GM18951 (cell line): ENCODE measurements around the gene ADCY7.
A peak's percentile ranks its signal among the peaks of the same experiment; 100 is the strongest.
"Not testable (repeated sequence)": the region's sequence is repeated elsewhere in the genome, so short reads cannot be mapped to it uniquely, and the experiment has no call there.

Experiments
- POLR2A ChIP-seq: IDR thresholded peaks from 4 replicates; pipeline ENCODE4 v1.6.1; 2011; ENCODE audit warnings: mild to moderate bottlenecking; ENCODE audit not compliant: insufficient read length, insufficient read depth; ENCODE audit errors: extremely low read depth
- in situ Hi-C: fragments of 300-500 bp; cut with MboI; formaldehyde crosslinking; loops from one replicate; pipeline ENCODE4 v1.12.0; 2022; ENCODE audit warnings: low sequenced_read_pairs, mixed read lengths, inconsistent platforms; ENCODE audit not compliant: unreplicated experiment

ADCY7 gene

DNA sequence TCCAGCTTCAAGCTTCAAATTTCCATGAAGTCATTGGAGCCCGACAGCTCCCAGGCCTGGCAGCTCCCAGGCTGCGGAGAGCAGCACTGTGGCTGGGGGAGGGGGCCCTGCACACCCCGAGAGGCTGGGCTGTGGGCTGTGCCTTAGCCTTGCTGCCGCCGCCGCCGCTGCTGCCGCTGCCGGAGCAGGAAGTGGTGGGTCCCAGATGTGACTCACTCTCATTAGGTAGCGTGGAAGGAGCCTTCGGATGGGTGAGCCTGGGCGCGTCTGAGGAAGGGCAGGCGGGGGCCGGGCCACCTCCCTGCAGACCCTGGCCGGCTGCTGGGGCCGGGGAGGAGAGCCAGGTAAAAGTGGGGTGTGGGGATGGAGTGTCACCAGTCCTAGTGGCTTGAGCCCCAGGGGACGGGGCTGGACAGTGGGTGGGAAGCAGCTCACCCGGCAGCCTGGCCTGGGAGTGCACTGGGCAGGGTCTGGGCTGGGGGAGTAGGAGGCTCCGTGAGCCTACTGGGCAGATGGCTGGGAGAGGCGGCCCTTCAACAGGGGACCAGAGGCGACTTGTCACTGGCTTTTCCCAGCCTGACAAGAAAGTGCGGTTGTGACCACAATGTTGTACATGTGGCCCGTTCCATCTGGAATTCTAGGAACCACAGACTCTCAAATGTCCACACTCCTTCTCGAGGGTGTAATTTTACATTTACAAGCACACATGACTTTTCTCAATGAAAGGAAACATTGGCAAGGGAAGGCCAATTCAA lies at the start of gene ADCY7:
ADCY7 (plus strand) TSS at position 215 of the 755 bp plus-strand sequence. CDS start 21,629 bp downstream, outside the sequence.
- peak; percentile 77 for TF ChIP-seq POLR2A
- in situ Hi-C loops, result no loop called here

DNA sequence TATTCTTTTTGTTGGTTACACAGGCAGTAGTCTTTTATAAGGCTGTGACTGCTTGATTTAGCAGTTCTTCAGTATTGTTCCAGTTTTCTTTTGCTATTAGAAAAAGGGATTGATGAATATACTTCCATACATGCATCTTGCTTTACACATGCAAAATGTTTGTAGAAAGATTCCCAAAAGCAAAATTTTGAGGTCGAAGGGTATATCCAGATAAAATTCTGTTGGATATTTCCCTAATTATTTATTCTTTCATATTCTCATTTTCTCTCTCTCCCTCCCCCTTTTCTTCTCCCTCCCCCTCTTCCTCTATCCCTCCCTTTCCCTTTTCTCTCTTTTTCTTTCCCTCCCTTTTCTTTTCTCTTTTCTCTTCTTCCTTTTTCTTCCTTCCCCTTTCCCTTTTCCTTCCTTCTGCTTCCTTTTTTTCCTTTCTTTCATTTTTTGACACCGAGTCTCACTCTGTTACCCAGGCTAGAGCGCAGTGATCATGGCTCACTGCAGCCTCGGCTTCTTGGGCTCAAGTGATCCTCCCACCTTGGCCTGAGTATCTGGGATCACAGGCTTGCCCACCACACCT lies 46.9 kb upstream of the ADCY7 start:
- in situ Hi-C loops, result no loop called here
- TF ChIP-seq POLR2A, result no peak

DNA sequence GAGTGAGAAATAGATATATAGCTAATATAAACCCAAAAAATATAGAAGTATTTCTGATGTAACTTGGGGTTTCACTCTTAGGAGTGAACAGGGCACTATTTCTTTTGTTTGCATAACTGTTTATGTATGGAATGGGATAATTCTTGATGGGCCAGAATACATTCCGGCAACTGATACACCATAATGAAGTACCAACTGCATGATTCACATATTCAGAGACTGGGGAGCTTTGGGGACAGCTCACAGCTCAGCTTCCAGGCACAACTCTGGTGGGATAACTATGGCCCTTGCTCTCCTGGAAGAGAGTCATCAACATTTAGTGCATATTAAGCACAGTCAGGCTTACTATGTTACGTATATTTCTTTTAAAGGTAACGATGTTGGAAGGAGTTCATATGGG lies 42.1 kb upstream of the ADCY7 start:
- in situ Hi-C loops, result no loop called here
- TF ChIP-seq POLR2A, result no peak

DNA sequence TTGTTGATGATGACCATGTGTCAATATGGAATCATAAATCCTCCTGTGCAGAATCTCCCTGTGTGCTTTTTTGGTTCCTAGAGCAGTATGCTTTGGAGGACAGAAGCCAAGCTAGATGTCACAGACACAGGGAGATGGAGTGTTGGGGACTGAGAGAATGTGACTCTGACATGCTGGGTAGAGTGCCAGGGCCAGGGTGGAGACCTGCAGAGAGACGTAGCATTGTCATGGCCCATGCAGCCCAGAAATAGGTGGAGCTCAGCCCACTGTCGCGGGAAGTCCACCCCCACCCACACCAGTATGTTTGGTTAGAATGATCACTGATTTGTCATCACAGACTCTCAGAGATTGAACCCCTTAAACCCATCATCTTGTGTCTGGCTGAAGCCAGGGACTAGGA lies 39.2 kb upstream of the ADCY7 start:
- in situ Hi-C loops, result no loop called here
- TF ChIP-seq POLR2A, result no peak

DNA sequence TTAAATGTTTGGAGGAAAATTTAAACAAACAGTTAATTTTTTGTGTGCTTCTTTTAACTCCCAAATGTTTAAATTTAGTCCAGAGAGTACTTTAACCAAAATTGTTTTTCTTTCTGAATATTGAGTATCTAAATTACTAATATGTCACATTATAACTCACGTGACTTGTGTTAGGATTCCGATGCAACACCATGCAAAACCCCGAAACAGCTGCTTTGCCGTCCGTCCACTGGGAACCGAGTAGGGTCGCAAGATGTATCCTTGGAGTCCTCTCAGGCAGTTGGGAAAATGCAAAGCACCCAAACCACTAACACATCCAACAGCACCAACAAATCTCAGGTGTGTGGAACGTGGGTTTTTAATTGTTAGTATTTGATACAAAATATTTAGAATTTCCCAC lies 38.7 kb upstream of the ADCY7 start:
- no peak for TF ChIP-seq POLR2A
- in situ Hi-C loops, result no loop called here

- in situ Hi-C loops, result no loop called here
- TF ChIP-seq POLR2A, result no peak
These were observed 37.9 kb upstream of the ADCY7 start for GRCh38 chr16:50228364-50228868.

DNA sequence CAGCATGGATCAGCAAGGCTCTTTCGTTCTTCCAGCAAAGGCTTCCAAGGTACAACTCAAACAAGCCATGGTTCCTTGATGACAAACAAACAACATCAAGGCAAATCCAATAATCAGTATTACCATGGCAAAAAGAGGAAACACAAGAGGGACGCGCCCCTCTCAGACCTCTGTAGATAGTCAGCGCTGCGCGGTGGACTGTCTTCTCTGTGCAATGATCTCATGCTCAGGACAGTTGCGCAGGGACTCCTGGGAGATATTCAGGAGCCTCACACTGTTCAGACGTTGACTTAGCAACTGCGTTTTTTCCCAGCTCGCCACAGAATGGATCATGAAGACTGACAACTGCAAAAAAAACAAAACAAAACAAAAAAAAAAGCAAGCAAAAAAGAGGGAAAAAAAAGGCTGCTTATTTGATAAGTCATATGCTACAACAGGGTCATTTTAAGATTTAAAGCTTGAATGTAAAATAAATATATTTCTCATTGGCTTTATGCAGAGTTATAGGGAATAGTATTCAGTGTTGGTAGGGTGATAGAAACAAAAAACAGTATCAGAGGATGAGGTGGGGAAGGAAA lies 37.1 kb upstream of the ADCY7 start:
- TF ChIP-seq POLR2A, result no peak
- in situ Hi-C loops, result no loop called here

DNA sequence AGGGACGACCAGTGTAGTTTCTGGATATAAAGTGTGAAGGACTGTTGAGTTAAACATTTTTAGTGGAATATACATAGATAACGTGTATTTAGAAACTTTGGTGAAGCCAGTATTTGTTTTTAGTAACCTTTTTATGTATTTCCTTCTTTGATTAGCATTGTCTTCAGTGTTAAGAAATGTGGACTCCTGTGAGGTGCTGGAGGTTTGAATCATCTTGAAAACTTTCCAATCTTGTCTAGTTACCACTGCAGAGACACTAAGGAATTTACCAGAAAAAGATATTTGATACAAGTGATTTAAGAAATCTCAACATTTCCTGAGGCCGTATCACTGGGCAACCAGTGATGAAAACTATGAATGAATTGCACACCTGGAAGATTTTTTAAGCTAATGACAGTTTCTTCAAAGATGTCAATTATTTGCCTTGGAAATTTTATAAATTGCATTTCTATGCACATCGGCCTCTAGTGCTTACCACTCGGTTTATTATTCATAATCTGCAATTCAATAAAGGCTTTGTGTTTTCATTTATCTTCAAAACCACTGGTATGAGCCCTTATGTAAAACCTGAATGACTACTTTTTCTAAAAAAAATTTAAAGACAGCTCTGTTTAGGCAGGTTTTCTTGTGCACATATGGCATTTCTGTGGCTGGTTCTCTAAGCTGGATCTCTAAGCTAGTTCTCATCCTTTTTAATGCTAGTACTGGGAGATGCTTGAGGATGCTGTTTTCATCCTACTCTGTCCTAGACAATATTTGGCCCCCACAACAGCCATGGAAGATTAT lies 31.4 kb upstream of the ADCY7 start:
- in situ Hi-C loops, result no loop called here
- TF ChIP-seq POLR2A, result no peak

DNA sequence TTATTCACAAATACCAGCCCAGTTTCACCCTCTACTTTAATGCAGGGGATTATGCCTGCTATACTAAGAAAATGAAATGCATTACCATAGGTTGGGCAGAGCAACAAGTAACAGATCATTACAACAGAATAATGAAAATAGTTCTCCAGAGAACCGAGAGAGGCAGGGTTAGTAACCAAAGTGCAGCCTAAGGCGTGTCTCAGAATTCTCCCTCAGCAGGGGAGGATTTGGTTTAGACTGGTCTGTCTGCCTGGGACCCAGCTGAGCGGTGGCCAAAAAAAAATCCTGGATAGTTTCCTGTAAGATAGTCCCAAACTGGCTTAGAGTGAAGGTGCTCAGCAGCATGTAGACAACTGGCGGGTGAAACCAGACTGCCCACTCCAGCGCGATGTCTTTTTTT lies 30.8 kb upstream of the ADCY7 start:
- peak; percentile 13 for TF ChIP-seq POLR2A
- in situ Hi-C loops, result no loop called here

GRCh38 chr16:50238314-50238713 lies 28.0 kb upstream of the ADCY7 start:
- in situ Hi-C loops, result no loop called here
- no peak for TF ChIP-seq POLR2A

- TF ChIP-seq POLR2A, result no peak
- in situ Hi-C loops, result no loop called here
These were observed 27.5 kb upstream of the ADCY7 start for GRCh38 chr16:50238868-50239301.

GRCh38 chr16:50243024-50243423 lies 23.3 kb upstream of the ADCY7 start:
- in situ Hi-C loops, result not testable (repeated sequence)

- in situ Hi-C loops, result no loop called here
- TF ChIP-seq POLR2A, result no peak
These were observed 22.2 kb upstream of the ADCY7 start for GRCh38 chr16:50244140-50244503.
